Measurements from ENCODE around the gene NID2. TPM values are rescaled to one million over a fixed set of nuclear protein-coding genes. Genes with fewer than 3 reads are reported as not detected.

NID2 gene
- total and polyA plus RNA-seq, 2 of the 4 experiments (the other 2 are of a cell fraction) = 101 to 303 TPM

DNA sequence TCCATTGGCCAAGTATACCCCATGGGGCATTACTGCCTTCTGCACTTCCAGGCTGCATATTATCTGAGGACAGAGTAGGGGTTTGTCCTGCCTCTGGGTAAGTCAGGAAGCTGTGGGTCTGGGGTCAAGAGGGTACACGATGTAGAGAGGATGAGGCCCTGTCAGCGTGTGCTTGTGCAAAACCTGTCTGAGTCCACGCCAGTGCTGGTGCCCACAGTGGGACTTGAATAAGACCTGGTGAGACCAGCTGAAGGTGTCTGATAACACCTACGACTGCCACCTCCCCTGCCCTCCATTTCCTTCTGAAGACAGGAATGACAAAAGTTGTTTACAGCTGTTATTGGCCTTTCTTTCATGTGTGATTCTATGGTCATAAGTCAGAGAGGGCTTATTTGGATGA, 22.1 kb upstream of the NID2 start:
- no peaks in the 10 kb centered on the region for H3K79me1 ChIP-seq (ENCODE audit: low read depth in 1 of 2, low read length in 2 of 2)
- dilution Hi-C loops (cut with HindIII; ENCODE audit: low sequenced_read_pairs, unreplicated experiment) (no loop called here), in situ Hi-C loops (cut with MboI; ENCODE audit: low sequenced_read_pairs) (no loop called here), intact Hi-C loops (cut with micrococcal nuclease) (no loop called here)
- no peak overlapping the region for H3K56ac ChIP-seq (ENCODE audit: extremely low read depth, insufficient read depth, low read length)
- no peaks in the 10 kb centered on the region for H4K20me1 ChIP-seq (ENCODE audit: insufficient read depth, low read length)
- no peak overlapping the region for H2AFZ ChIP-seq (replicated peaks; ENCODE audit: low read length, poor library complexity)
- no TSS peak for BruUV-seq (replicated peaks)
- ChIA-PET POLR2A (ENCODE audit: unreplicated experiment) (no interaction called here), CTCF (no interaction called here)
- H2BK15ac ChIP-seq (ENCODE audit: low read depth, low read length) = no peak overlapping the region
- WGBS, 2 experiments (ENCODE audit: extremely low coverage in 2 of 2, insufficient read length in 1 of 2) = no CpG with 5 or more reads among the region's 4 CpGs
- TF ChIP-seq MAZ (IDR thresholded peaks at IDR 0.05; ENCODE audit: borderline replicate concordance, low read depth, low read length) (no peak), SMC3 (IDR thresholded peaks at IDR 0.05; ENCODE audit: low read depth, low read length) (no peak), RCOR1 (IDR thresholded peaks at IDR 0.05; ENCODE audit: insufficient replicate concordance, low read length) (no peak), NFE2L2 (IDR thresholded peaks at IDR 0.05; ENCODE audit: low read depth, low read length) (no peak), BHLHE40 (IDR thresholded peaks at IDR 0.05; ENCODE audit: low read depth, low read length) (no peak), CHD1 (IDR thresholded peaks at IDR 0.05; ENCODE audit: low read depth, low read length) (no peak), USF2 (IDR thresholded peaks at IDR 0.05; ENCODE audit: low read depth, low read length) (no peak), ELK1 (IDR thresholded peaks at IDR 0.05; ENCODE audit: borderline replicate concordance, low read depth, low read length) (no peak), MXI1 (IDR thresholded peaks at IDR 0.05; ENCODE audit: borderline replicate concordance, low read depth, low read length) (no peak), FOS (IDR thresholded peaks at IDR 0.05; ENCODE audit: low read depth, low read length) (no peak), RAD21 (IDR thresholded peaks at IDR 0.05; ENCODE audit: low read length) (no peak), RFX5 (IDR thresholded peaks at IDR 0.05; ENCODE audit: low read depth, low read length) (no peak), MAFK (IDR thresholded peaks at IDR 0.05; ENCODE audit: low read depth, low read length) (no peak), POLR2A (IDR thresholded peaks at IDR 0.05; ENCODE audit: low read depth, low read length) (no peak), CEBPB (IDR thresholded peaks at IDR 0.05; ENCODE audit: low read depth, low read length) (no peak)
- H3K4me3 ChIP-seq (ENCODE audit: insufficient read depth, low read depth, low read length) = no peak overlapping the region
- H3K9me3 ChIP-seq (ENCODE audit: control insufficient read depth, insufficient read depth, low read length) = no peaks in the 10 kb centered on the region
- H4K8ac ChIP-seq (ENCODE audit: low read depth in 2 of 2, low read length in 2 of 2) = no peak overlapping the region
- H2BK120ac ChIP-seq (ENCODE audit: low read depth, low read length) = no peak overlapping the region
- H3K9ac ChIP-seq (ENCODE audit: low read depth, low read length) = no peak overlapping the region
- ATAC-seq (ENCODE audit: low read depth) (no peak), DNase-seq (no peak)
- no peak overlapping the region for H4K91ac ChIP-seq (ENCODE audit: insufficient read depth, low read depth, low read length)
- H2AK5ac ChIP-seq (ENCODE audit: low read depth, low read length) = no peak overlapping the region
- no peaks in the 10 kb centered on the region for H3K36me3 ChIP-seq (ENCODE audit: control insufficient read depth, insufficient read depth, low read length)
- H3K23ac ChIP-seq (ENCODE audit: low read depth, low read length) = no peak overlapping the region
- H3K27me3 ChIP-seq (ENCODE audit: control insufficient read depth, insufficient read depth, low read length) = no peaks in the 10 kb centered on the region
- no peak overlapping the region for H3K27ac ChIP-seq (ENCODE audit: insufficient read depth, low read length)
- no peak overlapping the region for H3K4ac ChIP-seq (ENCODE audit: low read depth, low read length)
- H3K4me2 ChIP-seq (ENCODE audit: low read depth, low read length) = no peak overlapping the region
- H3K18ac ChIP-seq (ENCODE audit: low read depth, low read length) = no peak overlapping the region
- no peak overlapping the region for H2AK9ac ChIP-seq (replicated peaks; ENCODE audit: low read depth, low read length, poor library complexity)
- no peak overlapping the region for H2BK20ac ChIP-seq (ENCODE audit: low read depth, low read length)
- peaks cover 10% of the 10 kb centered on the region for H3K4me1 ChIP-seq (ENCODE audit: control insufficient read depth, insufficient read depth, low read length)
- no peaks in the 10 kb centered on the region for H3K9me1 ChIP-seq (ENCODE audit: insufficient read depth, low read length)
- H3K14ac ChIP-seq (replicated peaks; ENCODE audit: low read depth, low read length) = no peak overlapping the region
- H4K5ac ChIP-seq (ENCODE audit: low read depth, low read length) = no peak overlapping the region
- H2BK5ac ChIP-seq (ENCODE audit: low read depth, low read length, poor library complexity, severe bottlenecking) = no peak overlapping the region
